ENCODE data around the gene RWDD4. TPM values are rescaled to one million over a fixed set of nuclear protein-coding genes. Genes with fewer than 3 reads are reported as not detected.

RWDD4 gene
- total and polyA plus RNA-seq, 9 of the 15 experiments (the other 6 are each of a cell fraction or from before 2014, with no cell fraction given) = 8.4 to 32.5 (median 24.2) TPM

- TF ChIP-seq TOE1 (IDR thresholded peaks at IDR 0.05; ENCODE audit: borderline replicate concordance) (no peak), TOE1 (CRISPR knock-in tag; IDR thresholded peaks at IDR 0.05; ENCODE audit: borderline replicate concordance, low read depth) (no peak), GABPB2 (CRISPR knock-in tag; conservative IDR thresholded peaks at IDR 0.05) (no peak), ZNF785 (CRISPR knock-in tag; IDR thresholded peaks at IDR 0.05) (no peak), BDP1 (IDR thresholded peaks at IDR 0.05; ENCODE audit: insufficient read depth, insufficient read length) (no peak), KLF1 (tag; IDR thresholded peaks at IDR 0.05) (no peak), GMEB1 (CRISPR knock-in tag; IDR thresholded peaks at IDR 0.05) (no peak), HDAC3 (IDR thresholded peaks at IDR 0.05; ENCODE audit: borderline replicate concordance, partially characterized antibody) (no peak), UBTF (IDR thresholded peaks at IDR 0.05; ENCODE audit: borderline replicate concordance in 1 of 2, low read depth in 2 of 2, low read length in 2 of 2) (no peak)
Measured at GRCh38 chr4:183633476-183634400, 25.2 kb downstream of the RWDD4 start (continued).
